MCF 10A (cell line): ENCODE results near the gene CDKN1C. TPM values are rescaled to one million over a fixed set of nuclear protein-coding genes. Genes with fewer than 3 reads are reported as not detected.
A peak's percentile ranks its signal among the peaks of the same experiment; 100 is the strongest.

Experiments used
- BruUV-seq: library from RNA; stranded (reverse); fragments of 400-500 nt; replicated peaks from 2 replicates; lab custom pipeline; 2021; lab: Mats Ljungman, UMichigan
- CTCF ChIA-PET: fragments of 300-600 bp; sonication (Branson Sonifier 250); formaldehyde crosslinking; extraction: SDS; loops from one replicate; lab custom pipeline; 2021; ENCODE audit warnings: antibody characterized with exemption, inconsistent platforms; lab: Yijun Ruan, JAX
- POLR2A ChIA-PET: fragments of 300-600, 350-650 bp; sonication (Branson Sonifier 250); formaldehyde crosslinking; extraction: SDS; loops from one replicate; lab custom pipeline; 2020; ENCODE audit warnings: antibody characterized with exemption, inconsistent platforms; lab: Yijun Ruan, JAX
- DNase-seq: peaks from one replicate; pipeline ENCODE4 v3.0.0-alpha.2; 2018; ENCODE audit not compliant: unreplicated experiment
- H3K27ac Mint-ChIP-seq: one replicate; pipeline ENCODE4 v1.8.0; 2022; ENCODE audit warnings: mild to moderate bottlenecking, low read depth, mixed read lengths; ENCODE audit not compliant: unreplicated experiment
- H3K27me3 Mint-ChIP-seq: one replicate; pipeline ENCODE4 v1.8.0; 2022; ENCODE audit warnings: mixed read lengths; ENCODE audit not compliant: insufficient read depth, unreplicated experiment
- H3K36me3 Mint-ChIP-seq: one replicate; pipeline ENCODE4 v1.8.0; 2022; ENCODE audit warnings: mild to moderate bottlenecking, moderate library complexity, mixed read lengths; ENCODE audit not compliant: insufficient read depth, unreplicated experiment
- H3K4me1 Mint-ChIP-seq: one replicate; pipeline ENCODE4 v1.8.0; 2022; ENCODE audit warnings: mixed read lengths; ENCODE audit not compliant: insufficient read depth, unreplicated experiment
- H3K4me3 Mint-ChIP-seq: one replicate; pipeline ENCODE4 v1.8.0; 2022; ENCODE audit warnings: mild to moderate bottlenecking, moderate library complexity, mixed read lengths; ENCODE audit not compliant: unreplicated experiment
- H3K9me3 Mint-ChIP-seq: one replicate; pipeline ENCODE4 v1.8.0; 2022; ENCODE audit warnings: mixed read lengths; ENCODE audit not compliant: unreplicated experiment
- intact Hi-C: fragments of 100-400 bp; cut with micrococcal nuclease; formaldehyde crosslinking; loops from 2 replicates; pipeline ENCODE4 v1.14.1; 2022
- total RNA-seq: library from RNA; stranded (reverse); gene quantifications from 2 replicates; pipeline ENCODE4 v1.2.3, GENCODE V29; 2022
- TF ChIP-seq, protein P1 (sequence below): fragments of 200-600 bp; IDR thresholded peaks from one replicate; pipeline ENCODE4 v1.8.0; 2022; ENCODE audit warnings: antibody characterized with exemption, mild to moderate bottlenecking; ENCODE audit not compliant: unreplicated experiment

Gene CDKN1C
- total RNA-seq, 1 experiment from 2014 or later, result 6.9 TPM

DNA sequence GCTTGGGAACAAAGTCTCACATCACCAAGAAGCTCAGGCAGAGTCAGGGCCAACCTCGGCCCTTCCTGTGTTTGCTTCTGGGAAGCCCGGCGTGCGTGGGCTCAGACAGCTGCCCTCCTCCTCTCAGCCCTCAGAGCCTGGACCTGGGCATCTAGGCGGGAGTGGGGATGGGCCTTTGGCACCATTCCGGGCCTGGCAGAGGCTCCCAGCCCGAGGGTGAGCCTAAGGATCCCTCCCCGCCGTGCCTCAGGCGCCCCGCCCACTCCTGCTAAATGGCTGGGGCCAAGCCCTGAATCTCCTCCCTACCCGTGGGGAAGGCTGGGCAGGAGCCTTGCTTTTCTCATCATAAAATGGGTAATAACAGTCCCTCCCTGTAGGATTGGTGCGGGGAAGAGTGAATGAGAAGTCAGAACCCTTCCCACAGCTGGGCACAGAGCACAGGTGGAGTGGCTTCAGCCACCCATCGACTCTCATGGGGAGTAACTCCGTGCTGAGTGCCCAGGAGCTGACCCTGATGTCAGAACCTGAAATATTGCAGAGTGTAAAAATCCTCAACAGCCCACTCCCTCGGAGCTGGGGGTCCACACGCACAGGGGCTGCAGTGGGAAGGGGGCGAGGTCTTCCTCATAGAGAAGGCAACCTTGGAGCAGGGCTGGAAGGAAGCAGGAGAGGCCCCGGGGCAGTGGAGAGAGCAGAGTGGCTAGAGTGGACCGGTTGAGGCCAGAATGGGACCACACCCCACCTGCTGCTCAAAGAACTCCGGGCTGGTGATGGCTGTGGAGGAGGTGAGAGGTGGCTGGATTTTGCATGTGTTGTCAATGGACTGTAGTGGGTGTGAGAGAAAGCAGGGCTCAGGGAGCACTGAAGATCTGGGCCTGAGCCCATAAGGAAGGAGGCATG, 18.8 kb upstream of the CDKN1C start:
- TF ChIP-seq, protein P1, sequence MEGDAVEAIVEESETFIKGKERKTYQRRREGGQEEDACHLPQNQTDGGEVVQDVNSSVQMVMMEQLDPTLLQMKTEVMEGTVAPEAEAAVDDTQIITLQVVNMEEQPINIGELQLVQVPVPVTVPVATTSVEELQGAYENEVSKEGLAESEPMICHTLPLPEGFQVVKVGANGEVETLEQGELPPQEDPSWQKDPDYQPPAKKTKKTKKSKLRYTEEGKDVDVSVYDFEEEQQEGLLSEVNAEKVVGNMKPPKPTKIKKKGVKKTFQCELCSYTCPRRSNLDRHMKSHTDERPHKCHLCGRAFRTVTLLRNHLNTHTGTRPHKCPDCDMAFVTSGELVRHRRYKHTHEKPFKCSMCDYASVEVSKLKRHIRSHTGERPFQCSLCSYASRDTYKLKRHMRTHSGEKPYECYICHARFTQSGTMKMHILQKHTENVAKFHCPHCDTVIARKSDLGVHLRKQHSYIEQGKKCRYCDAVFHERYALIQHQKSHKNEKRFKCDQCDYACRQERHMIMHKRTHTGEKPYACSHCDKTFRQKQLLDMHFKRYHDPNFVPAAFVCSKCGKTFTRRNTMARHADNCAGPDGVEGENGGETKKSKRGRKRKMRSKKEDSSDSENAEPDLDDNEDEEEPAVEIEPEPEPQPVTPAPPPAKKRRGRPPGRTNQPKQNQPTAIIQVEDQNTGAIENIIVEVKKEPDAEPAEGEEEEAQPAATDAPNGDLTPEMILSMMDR, result no peak
- CTCF ChIA-PET, result interaction anchor here (0.6 to 2.0 kb wide), 5 partner anchors 7 to 371 kb away, joined by 3 to 10 read pairs (median 4); partner anchors contain the start of gene PHLDA2
- Mint-ChIP-seq H3K4me1 (peaks cover 30% of the 10 kb centered on the region), H3K9me3 (no peaks in the 10 kb centered on the region), H3K36me3 (no peaks in the 10 kb centered on the region), H3K27me3 (no peaks in the 10 kb centered on the region), H3K27ac (no peak overlapping the region), H3K4me3 (peak overlapping the region; percentile 47)
- POLR2A ChIA-PET, result interaction anchor here (0.8 to 3.4 kb wide), 6 partner anchors 7 to 29 kb away, joined by 3 to 32 read pairs (median 8); partner anchors contain the start of gene PHLDA2
- peak; percentile 62 for DNase-seq
- no TSS peak for BruUV-seq
- intact Hi-C loops, result loop anchor here (5.0 kb wide), 1 partner anchor 727 kb away; no protein-coding TSS in a partner anchor

DNA sequence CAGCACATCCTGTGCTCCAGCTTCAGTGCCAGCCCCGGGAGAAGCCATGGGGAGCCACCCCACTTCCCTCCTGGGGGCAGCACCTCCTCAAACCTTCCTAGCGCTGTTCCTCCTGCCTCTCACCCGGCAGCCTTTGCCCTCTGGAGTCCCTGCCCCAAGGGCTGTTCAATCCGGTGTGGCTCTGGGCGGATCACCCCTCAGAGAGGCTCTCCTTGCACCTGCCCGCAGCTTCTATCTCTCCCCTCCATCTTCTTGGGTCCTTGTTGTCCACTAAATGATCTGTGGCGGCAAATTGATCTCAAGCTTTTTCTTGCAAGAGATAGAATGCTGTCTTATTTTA, 18.1 kb upstream of the CDKN1C start:
- Mint-ChIP-seq H3K9me3 (no peaks in the 10 kb centered on the region), H3K4me1 (peaks cover 38% of the 10 kb centered on the region), H3K27ac (no peak overlapping the region), H3K4me3 (peak overlapping the region; percentile 47), H3K27me3 (no peaks in the 10 kb centered on the region), H3K36me3 (no peaks in the 10 kb centered on the region)
- BruUV-seq, result no TSS peak
- TF ChIP-seq, protein P1, result no peak
- CTCF ChIA-PET, result interaction anchor here (0.9 to 2.1 kb wide), 5 partner anchors 8 to 372 kb away, joined by 3 to 11 read pairs (median 4); partner anchors contain the start of gene PHLDA2
- no peak for DNase-seq
- intact Hi-C loops, result loop anchor here (2.0 to 5.0 kb wide), 2 partner anchors 27 to 726 kb away; no protein-coding TSS in a partner anchor
- POLR2A ChIA-PET, result interaction anchor here (0.8 to 3.4 kb wide), 8 partner anchors 8 to 39 kb away, joined by 3 to 32 read pairs (median 6); partner anchors contain the start of gene PHLDA2

DNA sequence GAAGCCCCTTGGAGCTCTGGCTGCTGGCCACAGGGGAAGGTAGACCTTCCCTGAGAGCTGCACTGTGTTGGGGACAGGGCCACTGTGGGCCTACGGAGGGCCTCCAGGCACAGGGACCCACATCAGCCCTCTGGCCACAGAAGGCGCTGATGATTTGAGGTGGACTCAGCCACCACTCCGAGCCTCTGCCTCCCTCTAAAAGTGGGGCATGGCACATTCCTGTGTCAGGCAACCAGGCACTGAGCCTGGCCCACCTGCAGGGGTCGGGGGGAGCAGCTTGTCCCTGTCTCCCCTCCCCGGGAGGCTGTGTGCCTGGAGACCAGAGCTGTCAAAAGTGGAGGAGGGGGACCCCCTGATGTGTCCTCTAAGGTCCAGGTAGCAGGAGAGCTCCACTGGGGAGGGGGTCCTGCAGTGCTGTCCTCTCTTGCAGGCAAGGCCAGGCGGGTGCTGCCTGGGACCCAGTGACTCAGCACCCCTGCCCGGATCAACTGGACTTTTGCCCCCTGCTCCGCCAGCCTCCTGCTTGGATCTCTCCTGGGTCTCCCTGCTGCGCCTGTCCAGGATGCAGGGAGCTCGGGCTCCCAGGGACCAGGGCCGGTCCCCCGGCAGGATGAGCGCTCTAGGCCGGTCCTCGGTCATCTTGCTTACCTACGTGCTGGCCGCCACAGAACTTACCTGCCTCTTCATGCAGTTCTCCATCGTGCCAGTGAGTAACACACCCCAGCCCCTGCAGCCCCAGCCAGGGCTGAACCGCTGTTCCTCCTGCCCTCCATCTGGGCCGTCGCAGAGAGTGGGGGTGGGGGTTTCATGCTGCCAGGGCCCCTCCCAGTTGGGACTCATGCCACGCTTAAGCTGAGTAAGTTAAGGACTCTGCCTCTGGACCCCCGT, 17.5 kb upstream of the CDKN1C start:
- peak; percentile 23 for DNase-seq
- TF ChIP-seq, protein P1, result no peak
- peaks cover 44% of the 10 kb centered on the region for H3K4me1 Mint-ChIP-seq
- CTCF ChIA-PET, result interaction anchor here (0.6 to 2.1 kb wide), 8 partner anchors 9 to 371 kb away, joined by 3 to 11 read pairs (median 5); partner anchors contain the start of gene PHLDA2
- no peaks in the 10 kb centered on the region for H3K9me3 Mint-ChIP-seq
- H3K36me3 Mint-ChIP-seq, result no peaks in the 10 kb centered on the region
- peak overlapping the region; percentile 47 for H3K4me3 Mint-ChIP-seq
- POLR2A ChIA-PET, result interaction anchor here (0.8 to 3.4 kb wide), 9 partner anchors 8 to 124 kb away, joined by 3 to 32 read pairs (median 7); partner anchors contain the start of gene PHLDA2
- H3K27me3 Mint-ChIP-seq, result no peaks in the 10 kb centered on the region
- BruUV-seq, result no TSS peak
- intact Hi-C loops, result loop anchor here (2.0 to 5.0 kb wide), 2 partner anchors 28 to 726 kb away; no protein-coding TSS in a partner anchor
- H3K27ac Mint-ChIP-seq, result no peak overlapping the region
